SKM-1 treated with dmso at 0.1 percent for 144 hours (cell line): Measurements from ENCODE around the gene ZYX.
A peak's percentile ranks its signal among the peaks of the same experiment; 100 is the strongest.

Source experiments
- DNase-seq: peaks from one replicate; lab custom pipeline; 2025; ENCODE audit not compliant: unreplicated experiment; lab: John Stamatoyannopoulos, UW

ZYX gene, protein sequence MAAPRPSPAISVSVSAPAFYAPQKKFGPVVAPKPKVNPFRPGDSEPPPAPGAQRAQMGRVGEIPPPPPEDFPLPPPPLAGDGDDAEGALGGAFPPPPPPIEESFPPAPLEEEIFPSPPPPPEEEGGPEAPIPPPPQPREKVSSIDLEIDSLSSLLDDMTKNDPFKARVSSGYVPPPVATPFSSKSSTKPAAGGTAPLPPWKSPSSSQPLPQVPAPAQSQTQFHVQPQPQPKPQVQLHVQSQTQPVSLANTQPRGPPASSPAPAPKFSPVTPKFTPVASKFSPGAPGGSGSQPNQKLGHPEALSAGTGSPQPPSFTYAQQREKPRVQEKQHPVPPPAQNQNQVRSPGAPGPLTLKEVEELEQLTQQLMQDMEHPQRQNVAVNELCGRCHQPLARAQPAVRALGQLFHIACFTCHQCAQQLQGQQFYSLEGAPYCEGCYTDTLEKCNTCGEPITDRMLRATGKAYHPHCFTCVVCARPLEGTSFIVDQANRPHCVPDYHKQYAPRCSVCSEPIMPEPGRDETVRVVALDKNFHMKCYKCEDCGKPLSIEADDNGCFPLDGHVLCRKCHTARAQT

DNA sequence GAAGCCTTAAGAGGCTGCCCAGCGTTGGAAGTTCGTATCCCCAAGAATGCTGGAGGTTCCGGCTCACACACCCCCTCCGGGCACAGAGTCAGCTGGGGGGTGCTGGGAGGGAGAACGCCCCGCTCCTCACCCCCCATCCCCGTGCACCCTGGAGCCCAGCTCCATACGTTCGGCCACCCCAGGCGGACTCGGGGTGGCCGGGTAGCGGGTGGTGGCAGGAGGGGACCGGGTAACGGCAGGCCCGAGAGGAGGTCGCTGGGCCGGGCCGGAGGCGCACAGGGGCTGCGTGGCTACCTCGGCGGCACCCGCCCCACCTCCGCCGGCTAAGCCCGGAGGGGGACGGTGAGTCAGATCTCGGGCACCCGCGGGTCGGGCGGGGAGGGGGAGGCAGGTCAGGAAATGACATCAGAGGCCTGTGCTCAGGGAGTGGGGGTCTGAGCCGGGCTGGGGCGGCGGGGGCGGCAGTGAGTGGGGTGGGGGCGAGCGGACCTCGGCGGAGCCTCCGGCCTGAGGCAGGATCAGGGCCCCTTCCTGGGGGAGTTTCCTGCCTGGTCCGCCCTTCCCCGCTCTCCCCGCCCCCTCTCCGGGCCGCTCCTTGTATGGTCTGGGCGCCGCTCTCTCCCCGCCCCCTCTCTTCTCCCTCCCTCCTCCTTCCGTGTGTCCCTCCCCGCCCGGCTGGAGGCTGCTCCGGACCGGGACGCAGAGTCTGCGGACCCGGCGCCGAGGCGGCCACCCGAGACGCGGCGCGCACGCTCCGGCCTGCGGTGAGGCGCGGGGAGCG lies at the start of gene ZYX:
ZYX (plus strand) TSS at position 700 of the 781 bp plus-strand sequence. CDS start 227 bp downstream, outside the sequence.
- peak; percentile 92 for DNase-seq

DNA sequence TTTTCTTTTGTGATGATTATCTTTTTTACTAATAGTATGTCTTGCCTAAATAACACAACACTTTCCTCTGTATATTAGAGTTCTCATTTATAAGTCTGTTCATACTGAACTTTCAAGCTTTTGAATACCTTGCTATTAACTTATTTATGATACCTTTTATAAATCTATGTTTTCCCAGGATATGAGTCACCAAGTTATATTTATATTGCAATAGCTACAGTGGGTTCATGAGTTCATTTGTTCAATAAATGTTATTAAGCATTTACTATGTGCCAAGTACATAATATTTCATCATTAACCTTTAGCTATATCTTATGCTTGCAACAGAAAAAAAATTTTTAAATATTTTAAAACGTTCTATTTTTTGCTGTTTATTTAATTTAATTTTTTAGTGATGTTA lies 46.9 kb upstream of the ZYX start:
- no peak for DNase-seq

DNA sequence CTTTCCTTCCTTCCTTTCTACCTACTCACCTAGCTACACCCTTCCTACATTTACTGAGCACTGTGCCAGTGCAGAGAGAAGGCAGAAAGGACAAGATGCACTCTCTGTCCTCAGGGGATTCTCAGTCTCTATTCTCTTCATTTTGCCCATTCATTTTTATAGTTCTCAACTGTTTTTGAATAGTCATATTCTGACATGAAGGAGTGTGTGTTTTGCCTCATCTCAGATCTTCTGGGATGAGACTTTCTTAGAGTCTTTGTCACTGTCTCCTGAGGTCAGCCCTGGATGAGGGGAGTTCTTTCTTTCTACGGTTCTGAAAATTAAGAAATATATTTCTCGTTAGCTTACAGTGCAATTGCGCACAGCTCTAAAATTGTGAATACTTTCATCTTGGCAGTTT lies 43.9 kb upstream of the ZYX start:
- DNase-seq, result no peak

DNA sequence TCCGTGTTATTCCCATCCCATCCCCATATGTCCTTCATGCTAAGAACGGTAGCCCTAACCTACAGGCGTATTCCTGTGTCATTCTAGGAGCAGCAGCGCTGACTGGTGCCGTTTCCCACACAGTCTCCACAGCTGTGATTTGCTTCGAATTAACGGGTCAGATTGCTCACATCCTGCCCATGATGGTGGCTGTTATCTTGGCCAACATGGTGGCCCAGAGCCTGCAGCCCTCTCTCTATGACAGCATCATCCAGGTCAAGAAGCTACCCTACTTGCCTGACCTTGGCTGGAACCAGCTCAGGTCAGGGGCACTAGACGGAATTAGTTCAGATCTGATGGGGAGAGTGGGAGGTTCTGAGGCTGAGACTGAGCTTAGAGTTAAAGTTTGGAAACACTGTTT lies 39.3 kb upstream of the ZYX start:
- DNase-seq, result no peak

DNA sequence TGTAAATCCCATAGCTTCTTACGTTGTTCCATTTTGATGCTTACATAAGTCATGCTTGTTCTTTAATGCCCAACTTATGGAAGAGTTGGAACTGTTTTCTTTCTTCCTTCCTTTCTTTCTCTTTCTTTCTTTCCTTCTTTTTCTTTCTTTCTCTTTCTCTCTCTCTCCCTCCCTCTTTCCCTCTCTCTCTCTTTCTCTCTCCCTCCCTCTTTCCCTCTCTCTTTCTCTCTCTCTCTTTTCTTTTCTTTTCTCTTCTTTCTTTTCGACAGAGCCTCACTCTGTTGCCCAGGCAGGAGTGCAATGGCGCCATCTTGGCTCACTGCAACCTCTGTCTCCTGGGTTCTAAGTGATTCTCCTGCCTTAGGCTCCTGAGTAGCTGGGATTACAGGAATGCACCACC lies 37.5 kb upstream of the ZYX start:
- DNase-seq, result no peak

DNA sequence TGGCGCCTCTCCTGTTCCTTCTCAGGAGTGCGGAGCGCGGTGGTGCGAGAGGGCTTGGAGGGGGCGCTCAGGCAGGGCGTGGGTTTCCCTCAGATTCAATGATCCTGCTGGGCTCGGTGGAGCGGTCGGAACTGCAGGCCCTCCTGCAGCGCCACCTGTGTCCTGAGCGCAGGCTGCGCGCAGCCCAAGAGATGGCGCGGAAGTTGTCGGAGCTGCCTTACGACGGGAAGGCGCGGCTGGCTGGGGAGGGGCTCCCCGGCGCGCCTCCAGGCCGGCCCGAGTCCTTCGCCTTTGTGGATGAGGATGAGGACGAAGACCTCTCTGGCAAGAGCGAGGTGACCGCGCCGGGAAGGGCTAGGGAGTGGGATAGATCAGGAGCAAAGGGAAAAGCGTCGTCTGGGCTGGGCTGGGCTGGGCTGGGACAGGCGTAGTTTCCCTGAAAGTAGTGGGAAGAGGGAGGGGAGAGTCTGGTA lies 35.7 kb upstream of the ZYX start:
- no peak for DNase-seq

DNA sequence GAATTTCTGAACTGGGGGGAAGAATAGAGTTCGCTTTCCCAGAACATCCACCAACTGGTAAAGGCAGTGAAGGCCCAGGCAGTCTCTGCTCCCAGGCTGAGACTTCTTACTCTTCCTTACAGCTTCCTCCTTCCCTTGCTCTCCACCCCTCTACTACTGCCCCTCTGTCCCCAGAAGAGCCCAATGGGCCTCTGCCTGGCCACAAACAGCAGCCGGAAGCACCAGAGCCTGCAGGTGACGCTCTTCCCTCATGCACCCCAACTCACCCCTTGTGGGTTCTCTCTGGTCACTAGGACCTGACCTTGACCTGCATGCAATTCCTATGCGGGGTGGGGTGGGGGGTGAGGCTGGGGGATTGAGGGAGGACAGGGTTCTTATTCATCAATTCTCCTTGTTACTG lies 35.1 kb upstream of the ZYX start:
- DNase-seq, result no peak

DNA sequence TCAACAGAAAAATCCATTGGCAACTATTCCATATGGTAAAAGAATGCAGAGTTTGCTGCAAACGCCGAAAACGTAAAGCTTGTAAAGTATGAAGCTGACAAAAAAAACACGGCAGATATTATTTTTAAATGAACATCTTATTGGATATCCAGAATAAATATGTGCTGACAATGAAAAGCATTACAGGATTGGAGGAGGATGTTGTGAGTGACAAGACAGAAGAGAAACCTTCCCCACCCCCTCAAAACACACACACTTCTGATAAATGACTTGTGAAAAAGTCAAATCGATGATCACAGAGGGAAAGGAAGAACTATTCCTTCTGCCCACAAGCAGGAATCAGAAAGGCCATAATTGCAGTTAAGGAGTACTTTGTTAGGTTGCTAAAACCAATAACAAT lies 33.2 kb upstream of the ZYX start:
- DNase-seq, result no peak

DNA sequence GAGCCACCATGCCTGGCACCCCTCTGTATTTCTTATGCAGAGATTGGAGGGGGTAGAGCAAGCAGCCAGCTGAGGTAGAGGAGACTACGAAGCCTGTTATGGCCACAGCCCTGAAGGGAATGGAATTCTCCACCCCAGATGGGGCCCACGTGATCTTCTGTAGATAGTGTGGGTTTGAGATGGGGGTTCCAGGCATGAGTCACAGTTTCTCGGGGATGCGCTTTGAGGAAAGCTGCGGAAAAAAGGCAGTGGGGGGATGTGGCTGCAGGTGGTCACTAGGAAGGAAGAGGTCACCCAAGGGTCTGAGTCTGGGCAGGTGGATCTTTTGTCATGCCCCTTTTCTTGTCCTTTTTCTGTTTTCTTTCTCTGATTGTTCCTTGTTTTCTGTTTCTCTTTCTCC lies 30.1 kb upstream of the ZYX start:
- DNase-seq, result no peak

DNA sequence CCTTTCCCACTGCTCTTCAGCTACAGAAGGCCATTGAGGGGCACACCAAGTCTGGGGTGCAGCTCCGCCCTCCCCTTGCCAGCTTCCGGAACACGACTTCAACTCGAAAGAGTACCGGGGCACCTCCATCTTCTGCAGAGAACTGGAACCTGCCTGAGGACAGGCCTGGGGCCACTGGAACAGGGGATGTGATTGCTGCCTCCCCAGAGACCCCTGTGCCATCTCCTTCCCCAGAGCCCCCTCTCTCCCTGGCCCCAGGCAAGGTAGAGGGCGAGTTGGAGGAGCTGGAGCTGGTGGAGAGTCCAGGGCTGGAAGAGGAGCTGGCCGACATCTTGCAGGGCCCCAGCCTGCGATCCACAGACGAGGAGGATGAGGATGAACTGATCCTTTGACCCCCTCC lies 29.6 kb upstream of the ZYX start:
- no peak for DNase-seq

DNA sequence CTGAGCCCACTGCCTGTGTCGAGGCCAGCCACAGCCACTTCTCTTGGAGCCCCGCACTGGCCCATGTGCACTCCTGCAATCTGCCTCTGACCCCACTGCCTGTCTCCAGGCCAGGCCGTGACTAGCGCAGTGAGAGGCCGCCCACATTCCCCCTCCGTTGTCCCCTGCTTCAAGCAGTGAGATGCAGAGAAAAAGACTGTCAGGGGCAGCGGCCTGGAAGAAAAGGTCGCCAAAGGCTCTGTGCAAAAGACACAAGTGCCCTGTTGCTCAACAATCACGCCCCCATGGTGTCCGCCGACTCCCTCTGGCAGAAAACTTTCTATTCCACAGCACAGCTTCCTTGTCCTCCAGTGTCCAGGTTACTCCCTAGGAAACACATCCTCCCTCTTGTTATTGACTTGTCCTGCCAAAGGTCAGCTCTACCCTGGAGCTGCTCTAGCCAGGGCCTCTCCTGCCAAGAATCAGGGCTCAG lies 28.6 kb upstream of the ZYX start:
- DNase-seq, result no peak

DNA sequence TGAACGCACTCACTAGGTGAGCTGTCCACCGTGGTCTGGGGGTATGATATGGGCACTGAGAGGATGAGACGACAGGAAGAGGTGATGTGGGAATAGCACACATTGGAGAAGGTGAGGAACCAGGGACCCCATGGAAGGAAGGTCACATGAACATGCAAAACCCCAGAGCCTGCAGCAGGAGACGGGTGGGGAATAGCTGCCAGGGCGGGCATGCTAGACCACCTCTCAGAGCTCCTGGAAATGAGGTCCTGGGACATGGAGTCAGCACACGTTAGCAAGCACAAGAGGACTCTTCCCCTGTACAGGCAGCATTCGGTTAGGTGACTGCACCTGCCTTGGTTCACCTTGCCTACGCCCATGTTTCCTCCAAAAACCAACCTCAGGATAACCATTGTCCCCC lies 26.8 kb upstream of the ZYX start:
- no peak for DNase-seq

DNA sequence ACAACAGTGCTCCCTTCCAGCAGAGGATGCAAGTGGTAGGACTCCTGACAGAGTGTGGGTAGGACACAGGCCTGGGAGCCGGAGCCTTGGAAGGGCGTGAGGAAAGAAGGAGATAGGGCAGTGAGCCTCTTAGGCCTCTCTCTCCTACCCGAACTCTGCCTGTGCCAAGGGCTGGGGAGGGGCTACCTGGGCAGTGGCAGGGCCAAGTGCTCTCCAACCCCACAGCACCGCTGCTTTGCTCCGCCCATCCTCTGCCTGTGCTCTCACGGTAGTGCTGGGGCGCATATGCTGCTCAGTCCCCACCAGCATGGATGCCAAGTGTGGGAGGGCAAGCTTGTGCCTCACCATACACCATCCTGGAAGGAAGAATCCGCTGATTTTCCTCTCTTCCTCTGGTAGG lies 26.2 kb upstream of the ZYX start:
- DNase-seq, result no peak

DNA sequence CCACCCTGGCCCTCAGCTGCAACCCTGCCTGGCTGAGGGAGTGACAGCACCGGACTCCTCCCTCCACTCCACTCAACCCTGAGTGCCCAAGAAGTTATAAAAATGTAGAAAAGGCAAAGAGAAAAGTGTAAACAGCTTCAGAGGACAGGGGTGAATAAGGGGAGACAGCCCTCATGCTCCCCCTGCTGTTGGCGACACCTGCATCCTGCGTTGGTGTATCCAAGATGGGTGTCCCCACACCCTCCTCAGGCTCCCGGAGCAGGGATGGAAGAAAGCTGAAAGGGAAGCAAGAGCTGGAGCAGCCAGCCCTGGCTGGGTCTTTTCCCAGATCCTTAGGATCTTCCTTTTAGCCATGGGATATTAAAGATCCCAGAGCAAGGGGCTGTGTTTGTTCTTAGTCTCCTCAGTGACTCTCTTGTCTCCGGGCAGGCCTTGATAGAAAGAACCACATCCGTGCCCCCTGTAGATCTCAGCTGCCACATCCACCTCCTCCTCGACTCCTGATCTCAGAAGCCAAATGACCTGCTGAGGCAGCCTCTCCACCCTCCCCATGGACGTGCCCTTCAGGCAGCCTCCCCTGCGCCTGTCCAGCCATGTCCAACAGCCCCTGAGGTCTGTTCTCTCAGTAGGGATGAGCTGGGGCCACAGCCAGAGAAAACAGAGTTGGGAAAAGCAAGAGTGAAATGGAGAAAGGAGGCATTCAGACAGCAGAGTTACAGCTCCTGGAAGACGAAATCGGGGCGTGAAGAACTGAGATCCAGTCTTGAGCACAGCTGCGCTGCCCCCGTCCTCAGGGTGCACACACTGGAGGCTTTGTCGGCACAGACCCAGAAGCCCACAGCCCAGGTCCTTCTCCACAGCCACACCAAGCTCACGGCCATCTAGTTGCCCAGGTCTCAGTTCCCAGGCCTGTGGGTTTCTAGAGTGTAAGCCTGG lies 25.4 kb upstream of the ZYX start:
- no peak for DNase-seq

DNA sequence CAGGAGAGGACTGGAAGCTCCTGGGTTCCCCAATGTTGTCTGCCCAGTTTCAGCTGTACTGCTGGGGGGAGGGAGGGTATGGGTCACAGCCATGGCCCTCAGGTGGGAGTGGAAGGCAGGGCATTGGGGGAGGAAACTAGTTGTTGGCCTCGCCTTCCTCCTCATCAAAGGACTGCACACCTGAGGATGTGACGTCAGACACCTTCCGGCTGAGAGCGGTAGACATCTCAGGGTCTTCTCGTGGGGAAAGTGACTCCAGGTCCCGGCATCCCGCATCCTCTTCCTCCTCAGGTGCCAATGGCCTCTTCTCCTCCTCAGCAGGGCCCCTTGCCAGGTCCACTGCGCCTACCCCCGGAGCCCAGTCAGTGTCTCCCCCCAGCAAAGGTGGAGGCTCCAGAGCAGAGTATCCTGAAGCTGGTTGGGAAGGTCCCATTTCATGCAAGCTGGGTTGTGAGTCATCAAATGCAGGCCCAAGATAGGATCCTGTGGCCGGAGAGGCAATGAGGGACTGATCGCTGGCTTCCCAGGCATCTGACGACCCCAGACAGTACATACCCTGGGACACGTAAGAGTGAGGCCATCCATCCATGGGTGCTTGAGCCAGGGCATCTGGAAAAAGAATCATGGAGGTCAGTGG lies 24.6 kb upstream of the ZYX start:
- no peak for DNase-seq

DNA sequence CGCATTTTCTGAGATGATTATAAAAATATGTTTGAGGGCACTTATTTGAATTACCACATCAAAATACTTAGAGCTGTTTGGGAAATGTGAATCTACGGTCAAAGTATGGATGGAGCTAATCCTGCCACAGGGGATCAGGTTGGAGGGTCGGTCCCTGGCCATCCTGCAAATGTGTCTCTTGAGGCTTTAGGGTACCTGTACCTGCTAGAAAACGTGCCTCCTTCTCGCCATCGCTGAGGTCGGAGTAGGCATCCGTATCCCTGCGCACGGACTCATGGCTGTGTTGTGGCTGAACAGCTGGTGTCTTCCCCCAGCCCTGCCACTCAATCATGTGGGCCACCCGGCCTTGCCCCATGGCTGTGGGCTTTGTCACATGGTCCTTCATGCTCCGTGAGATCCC lies 22.5 kb upstream of the ZYX start:
- no peak for DNase-seq

DNA sequence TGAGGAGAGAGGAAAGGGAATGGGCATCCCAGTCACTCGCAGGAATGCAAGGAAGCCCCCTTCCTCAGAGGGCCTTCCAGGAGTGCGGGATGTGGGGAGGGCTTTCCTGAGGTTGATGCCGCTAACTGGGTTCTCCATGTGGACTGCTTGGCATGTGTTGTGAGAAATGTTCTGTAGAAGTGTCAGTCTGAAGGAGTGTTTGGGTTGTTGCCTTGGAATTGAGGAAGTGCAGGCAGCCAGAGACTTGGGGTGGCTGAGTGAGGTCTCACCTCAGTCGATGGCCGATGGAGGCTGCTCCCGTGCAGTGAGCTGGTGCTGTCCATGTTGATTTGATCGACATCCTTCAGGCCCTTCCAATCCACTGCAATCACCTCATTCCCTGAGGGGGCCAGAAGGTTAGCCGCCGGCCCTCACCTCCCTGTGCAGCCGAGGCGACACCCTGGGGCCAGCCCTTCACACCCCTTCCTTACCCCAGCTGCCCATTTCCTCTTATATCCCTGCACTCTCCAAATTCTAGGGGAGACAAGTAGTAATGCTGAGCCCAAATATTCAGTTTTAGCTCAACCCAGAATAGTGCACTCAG lies 21.3 kb upstream of the ZYX start:
- DNase-seq, result no peak

DNA sequence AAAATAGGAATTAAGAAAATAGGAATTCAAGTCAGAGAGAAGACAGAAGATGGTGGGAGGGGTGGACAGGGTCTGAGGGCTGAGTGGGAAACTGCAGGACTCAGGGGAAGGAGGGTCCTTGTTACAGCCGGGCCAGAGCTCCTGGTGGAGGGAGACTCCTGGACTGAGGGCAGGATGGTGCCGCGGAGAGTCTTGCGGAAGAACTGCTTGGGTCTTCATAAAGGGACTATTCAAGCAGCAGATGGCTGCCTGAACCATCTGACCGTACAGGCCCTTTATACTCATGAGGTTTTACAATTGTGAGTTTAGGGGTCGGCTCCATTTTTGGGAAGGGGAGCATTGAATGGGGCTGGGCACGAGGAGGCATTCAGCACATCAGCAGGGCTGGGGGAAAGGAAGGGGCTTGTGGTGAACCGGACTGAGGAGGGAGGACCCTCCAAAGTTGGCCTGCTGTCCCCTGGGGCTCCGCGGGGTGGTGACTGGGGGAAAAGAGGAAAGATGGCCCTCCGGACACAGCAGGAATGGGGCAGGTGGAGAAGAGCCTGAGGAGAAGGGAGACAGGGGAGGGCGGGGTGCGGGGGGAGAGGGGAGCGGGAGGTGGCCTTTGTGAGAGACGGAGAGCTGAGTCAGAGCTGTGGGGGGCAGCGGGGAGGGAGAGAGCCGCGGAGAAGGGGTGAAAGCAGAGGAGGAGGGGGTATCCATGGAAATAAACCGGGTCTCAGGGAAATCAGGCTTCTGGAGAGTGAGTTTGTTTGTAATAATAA lies 20.2 kb upstream of the ZYX start:
- DNase-seq, result no peak

DNA sequence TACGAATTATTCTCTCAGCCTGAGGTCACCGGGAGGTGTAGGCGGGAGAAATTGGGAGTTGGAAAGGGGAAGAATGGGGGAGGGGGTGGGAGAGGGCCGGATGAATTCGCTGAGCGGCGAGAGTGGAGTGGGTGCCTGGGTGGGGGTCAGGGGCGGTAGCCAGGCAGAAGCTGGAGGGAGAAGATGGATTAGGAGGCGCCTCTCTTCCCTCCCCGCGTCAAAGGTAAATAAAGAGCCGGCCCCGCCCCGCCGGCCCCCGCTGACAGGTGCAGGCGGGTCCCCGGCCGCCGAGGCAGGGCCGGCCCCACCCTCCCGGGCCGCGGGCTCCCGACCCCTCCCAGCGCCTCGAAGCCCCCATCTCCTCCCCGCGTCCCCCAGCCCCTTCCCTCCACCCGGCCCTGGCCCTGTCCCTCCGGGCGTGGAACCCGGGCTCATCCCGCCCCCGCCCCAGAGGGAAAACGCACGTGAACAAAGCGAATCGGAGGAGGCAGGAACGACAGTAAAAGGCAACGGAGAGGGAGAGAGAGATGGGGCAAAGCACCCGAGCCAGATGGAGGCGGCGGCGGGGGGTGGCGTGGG lies 19.5 kb upstream of the ZYX start:
- DNase-seq, result no peak
